GM12864 (cell line): ENCODE data around the gene HLA-DQA2.

ENCODE experiments used
- DNase-seq: peaks from one replicate; pipeline ENCODE4 v3.0.0-alpha.2; 2011; ENCODE audit warnings: low read depth
- H3K4me3 ChIP-seq: 2 replicates; pipeline ENCODE4 v1.5.1; 2011; ENCODE audit warnings: mild to moderate bottlenecking, low read depth, low read length, control low read depth
- TF ChIP-seq, protein P1 (sequence below): IDR thresholded peaks from 2 replicates; pipeline ENCODE4 v1.5.1; 2011; ENCODE audit warnings: low read depth, mild to moderate bottlenecking, moderate library complexity, low read length, control low read depth, inconsistent platforms; ENCODE audit errors: missing control alignments

Gene HLA-DQA2

GRCh38 chr6:32759669-32760068 is 18.5 kb downstream of the HLA-DQA2 start:
- no peak overlapping the region for H3K4me3 ChIP-seq
- TF ChIP-seq, protein P1, sequence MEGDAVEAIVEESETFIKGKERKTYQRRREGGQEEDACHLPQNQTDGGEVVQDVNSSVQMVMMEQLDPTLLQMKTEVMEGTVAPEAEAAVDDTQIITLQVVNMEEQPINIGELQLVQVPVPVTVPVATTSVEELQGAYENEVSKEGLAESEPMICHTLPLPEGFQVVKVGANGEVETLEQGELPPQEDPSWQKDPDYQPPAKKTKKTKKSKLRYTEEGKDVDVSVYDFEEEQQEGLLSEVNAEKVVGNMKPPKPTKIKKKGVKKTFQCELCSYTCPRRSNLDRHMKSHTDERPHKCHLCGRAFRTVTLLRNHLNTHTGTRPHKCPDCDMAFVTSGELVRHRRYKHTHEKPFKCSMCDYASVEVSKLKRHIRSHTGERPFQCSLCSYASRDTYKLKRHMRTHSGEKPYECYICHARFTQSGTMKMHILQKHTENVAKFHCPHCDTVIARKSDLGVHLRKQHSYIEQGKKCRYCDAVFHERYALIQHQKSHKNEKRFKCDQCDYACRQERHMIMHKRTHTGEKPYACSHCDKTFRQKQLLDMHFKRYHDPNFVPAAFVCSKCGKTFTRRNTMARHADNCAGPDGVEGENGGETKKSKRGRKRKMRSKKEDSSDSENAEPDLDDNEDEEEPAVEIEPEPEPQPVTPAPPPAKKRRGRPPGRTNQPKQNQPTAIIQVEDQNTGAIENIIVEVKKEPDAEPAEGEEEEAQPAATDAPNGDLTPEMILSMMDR, result no peak
- no peak for DNase-seq

DNA sequence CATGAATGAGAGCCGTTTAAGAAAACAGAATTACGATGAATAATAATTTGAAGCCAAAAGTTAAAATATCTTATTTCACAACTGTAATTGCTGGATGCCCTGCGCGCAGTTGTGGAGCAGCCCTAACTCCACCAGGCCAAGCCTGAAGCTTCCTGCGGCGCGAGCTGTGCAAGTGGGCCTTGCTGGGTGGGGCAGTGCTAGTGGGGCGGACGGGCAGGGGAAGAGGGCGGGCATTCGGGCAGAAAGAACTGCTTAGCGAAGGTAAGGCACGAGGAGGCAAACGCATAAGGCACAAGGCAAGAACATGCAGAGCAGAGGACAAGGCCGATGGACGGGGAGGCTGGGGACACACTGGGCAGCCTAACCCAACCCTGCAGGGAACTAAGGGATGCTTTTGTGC is 19.9 kb downstream of the HLA-DQA2 start:
- peak; percentile 5 for DNase-seq
- H3K4me3 ChIP-seq, result no peak overlapping the region
- TF ChIP-seq, protein P1, result no peak

DNA sequence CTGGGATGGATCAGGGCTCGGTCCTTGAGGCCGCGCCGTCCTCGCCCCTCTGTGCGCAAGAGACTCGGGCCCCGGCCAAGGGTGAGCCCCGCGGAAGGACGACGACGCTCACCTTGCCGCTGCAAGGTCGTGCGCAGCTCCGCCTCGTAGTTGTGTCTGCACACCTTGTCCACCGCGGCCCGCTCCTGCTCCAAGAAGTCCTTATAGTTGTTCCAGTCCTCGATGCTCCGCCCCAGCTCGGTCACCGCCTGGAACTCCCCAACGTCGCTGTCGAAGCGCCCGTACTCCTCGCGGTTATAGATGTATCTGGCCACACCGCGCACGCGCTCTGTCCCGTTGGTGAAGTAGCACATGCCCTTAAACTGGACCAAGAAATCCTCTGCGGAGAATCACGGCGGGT is 20.4 kb downstream of the HLA-DQA2 start:
- TF ChIP-seq, protein P1, result no peak
- DNase-seq, result no peak
- H3K4me3 ChIP-seq, result no peak overlapping the region

GRCh38 chr6:32763421-32763820 is 22.2 kb downstream of the HLA-DQA2 start, which contains the start of gene HLA-DQB2:
TSS of gene HLA-DQB2 (minus strand) at chr6:32763532. CDS start at chr6:32763470, 62 bp downstream.
- H3K4me3 ChIP-seq, result no peak within 1 kb of the TSS
- TF ChIP-seq, protein P1, result no peak
- DNase-seq, result peak; percentile 10

DNA sequence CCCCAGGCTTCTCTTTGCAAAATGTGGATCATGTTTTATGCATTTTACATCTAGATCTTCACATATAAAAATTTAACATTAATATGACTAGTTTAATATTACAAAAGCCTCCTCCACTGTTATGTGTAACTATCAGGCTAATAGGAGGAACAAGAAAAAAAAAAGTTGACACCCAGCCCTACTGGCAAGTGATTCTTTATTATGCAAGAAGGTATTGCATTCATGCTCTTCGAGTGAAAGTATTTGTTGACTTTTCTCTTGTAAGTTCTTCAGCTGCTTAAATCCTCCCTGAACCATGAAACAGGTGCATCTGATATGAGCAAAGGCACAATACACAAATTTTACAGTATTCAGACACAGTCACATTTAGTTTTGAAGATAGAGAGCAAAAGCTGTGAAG is 22.9 kb downstream of the HLA-DQA2 start:
- no peak overlapping the region for H3K4me3 ChIP-seq
- TF ChIP-seq, protein P1, result no peak
- DNase-seq, result no peak

DNA sequence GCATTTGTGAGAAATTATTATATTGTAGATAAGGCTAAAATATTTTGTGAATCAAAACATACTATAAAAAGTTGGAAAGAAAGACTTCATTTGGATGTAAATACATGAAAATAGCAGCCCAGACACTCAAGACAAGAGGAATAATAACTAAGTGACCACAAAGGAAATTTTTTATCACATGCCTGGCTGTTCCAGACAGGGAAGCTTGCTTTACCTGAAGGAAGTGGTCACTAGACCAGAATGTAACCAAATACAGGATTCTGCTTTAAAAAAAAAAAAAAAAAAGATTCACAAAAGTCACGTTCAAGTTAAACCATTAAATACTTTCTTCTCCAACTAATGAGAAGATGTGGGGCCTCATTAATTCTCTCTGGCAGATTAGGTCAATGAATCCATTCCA is 31.5 kb downstream of the HLA-DQA2 start:
- no peak overlapping the region for H3K4me3 ChIP-seq
- no peak for DNase-seq

GRCh38 chr6:32774426-32774825 is 33.2 kb downstream of the HLA-DQA2 start:
- DNase-seq, result no peak
- TF ChIP-seq, protein P1, result no peak
- H3K4me3 ChIP-seq, result no peak overlapping the region

More for the DNA sequence above, 31.5 kb downstream of the HLA-DQA2 start:
- TF ChIP-seq, protein P1, result no peak
